Measurements from ENCODE around the gene DTX3L. TPM values are rescaled to one million over a fixed set of nuclear protein-coding genes. Genes with fewer than 3 reads are reported as not detected.

Gene DTX3L
- total RNA-seq, 1 donor from 2014 or later = 46.8 TPM

- Histone ChIP-seq H3K27me3 (ENCODE audit: control insufficient read depth, insufficient read depth, low read length) (no peaks in the 10 kb centered on the region), H3K36me3 (ENCODE audit: control insufficient read depth, insufficient read depth, low read length) (no peaks in the 10 kb centered on the region), H3K4me3 (ENCODE audit: low read depth, low read length) (no peak overlapping the region)
- TF ChIP-seq CTCF (IDR thresholded peaks at IDR 0.05; ENCODE audit: insufficient read depth, low read length, poor library complexity, severe bottlenecking) = no peak
- DNase-seq (ENCODE audit: low read depth) = no peak
Measured at GRCh38 chr3:122598151-122598550, 34.0 kb downstream of the DTX3L start.

GRCh38 chr3:122598556-122598955 lies 34.4 kb downstream of the DTX3L start:
- TF ChIP-seq CTCF (IDR thresholded peaks at IDR 0.05; ENCODE audit: insufficient read depth, low read length, poor library complexity, severe bottlenecking) = no peak
- DNase-seq (ENCODE audit: low read depth) = no peak

GRCh38 chr3:122602011-122602710 lies 38.0 kb downstream of the DTX3L start:
- H3K27me3 ChIP-seq (ENCODE audit: control insufficient read depth, insufficient read depth, low read length) = no peaks in the 10 kb centered on the region
- no peak overlapping the region for H3K4me3 ChIP-seq (ENCODE audit: low read depth, low read length)
- no peak for TF ChIP-seq CTCF (IDR thresholded peaks at IDR 0.05; ENCODE audit: insufficient read depth, low read length, poor library complexity, severe bottlenecking)
- DNase-seq (ENCODE audit: low read depth) = no peak
- H3K36me3 ChIP-seq (ENCODE audit: control insufficient read depth, insufficient read depth, low read length) = no peaks in the 10 kb centered on the region

More at GRCh38 chr3:122598556-122598955, 34.4 kb downstream of the DTX3L start:
- Histone ChIP-seq H3K27me3 (ENCODE audit: control insufficient read depth, insufficient read depth, low read length) (no peaks in the 10 kb centered on the region), H3K36me3 (ENCODE audit: control insufficient read depth, insufficient read depth, low read length) (no peaks in the 10 kb centered on the region), H3K4me3 (ENCODE audit: low read depth, low read length) (no peak overlapping the region)

GRCh38 chr3:122603056-122603455 lies 38.9 kb downstream of the DTX3L start:
- TF ChIP-seq CTCF (IDR thresholded peaks at IDR 0.05; ENCODE audit: insufficient read depth, low read length, poor library complexity, severe bottlenecking) = no peak
- Histone ChIP-seq H3K36me3 (ENCODE audit: control insufficient read depth, insufficient read depth, low read length) (no peaks in the 10 kb centered on the region), H3K4me3 (ENCODE audit: low read depth, low read length) (no peak overlapping the region), H3K27me3 (ENCODE audit: control insufficient read depth, insufficient read depth, low read length) (no peaks in the 10 kb centered on the region)
- no peak for DNase-seq (ENCODE audit: low read depth)

GRCh38 chr3:122606330-122606729 lies 42.2 kb downstream of the DTX3L start:
- no peak overlapping the region for H3K4me3 ChIP-seq (ENCODE audit: low read depth, low read length)
- H3K36me3 ChIP-seq (ENCODE audit: control insufficient read depth, insufficient read depth, low read length) = no peaks in the 10 kb centered on the region
- H3K27me3 ChIP-seq (ENCODE audit: control insufficient read depth, insufficient read depth, low read length) = no peaks in the 10 kb centered on the region
- no peak for TF ChIP-seq CTCF (IDR thresholded peaks at IDR 0.05; ENCODE audit: insufficient read depth, low read length, poor library complexity, severe bottlenecking)
- DNase-seq (ENCODE audit: low read depth) = no peak

- no peak for DNase-seq (ENCODE audit: low read depth)
- no peak for TF ChIP-seq CTCF (IDR thresholded peaks at IDR 0.05; ENCODE audit: insufficient read depth, low read length, poor library complexity, severe bottlenecking)
Measured at GRCh38 chr3:122608916-122609315, 44.8 kb downstream of the DTX3L start.

More at GRCh38 chr3:122608916-122609315, 44.8 kb downstream of the DTX3L start:
- H3K4me3 ChIP-seq (ENCODE audit: low read depth, low read length) = no peak overlapping the region
- no peaks in the 10 kb centered on the region for H3K27me3 ChIP-seq (ENCODE audit: control insufficient read depth, insufficient read depth, low read length)
- H3K36me3 ChIP-seq (ENCODE audit: control insufficient read depth, insufficient read depth, low read length) = no peaks in the 10 kb centered on the region

Data from kidney epithelial cell (primary cell).